Middle frontal gyrus (tissue), 1 donor: ENCODE measurements around the gene ANO8.

ENCODE experiments used
- DNase-seq: peaks from one replicate; pipeline ENCODE4 v3.0.0-alpha.2; 2015; ENCODE audit warnings: low spot score; ENCODE audit errors: extremely low spot score

Gene ANO8

DNA sequence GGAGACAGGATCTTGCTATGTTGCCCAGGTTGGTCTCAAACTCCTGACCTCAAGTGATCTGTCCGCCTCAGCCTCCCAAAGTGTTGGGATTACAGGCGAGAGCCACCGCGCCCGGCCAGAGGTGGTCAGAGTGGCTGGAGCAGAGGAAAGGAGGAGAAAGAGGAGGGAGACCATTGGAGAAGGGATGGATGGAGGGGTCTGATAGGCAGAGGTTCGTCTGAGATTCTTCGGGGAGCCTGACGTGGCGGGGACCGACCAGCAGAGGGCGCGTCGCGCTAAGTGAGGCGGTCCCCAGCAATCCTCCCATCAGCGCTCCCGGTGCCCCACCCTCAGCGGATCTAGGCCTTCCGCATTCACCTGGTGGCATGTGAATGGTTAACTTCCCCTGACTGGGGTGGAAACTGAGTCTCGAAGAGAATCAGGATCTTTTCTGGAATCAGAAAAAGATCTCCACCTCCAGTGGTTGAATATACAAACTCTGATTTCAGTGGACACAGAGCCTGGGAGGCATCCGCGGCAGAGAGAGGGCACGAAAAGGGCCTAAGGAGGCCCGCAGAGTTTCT, 11.5 kb upstream of the ANO8 start:
- peak; percentile 32 for DNase-seq

DNA sequence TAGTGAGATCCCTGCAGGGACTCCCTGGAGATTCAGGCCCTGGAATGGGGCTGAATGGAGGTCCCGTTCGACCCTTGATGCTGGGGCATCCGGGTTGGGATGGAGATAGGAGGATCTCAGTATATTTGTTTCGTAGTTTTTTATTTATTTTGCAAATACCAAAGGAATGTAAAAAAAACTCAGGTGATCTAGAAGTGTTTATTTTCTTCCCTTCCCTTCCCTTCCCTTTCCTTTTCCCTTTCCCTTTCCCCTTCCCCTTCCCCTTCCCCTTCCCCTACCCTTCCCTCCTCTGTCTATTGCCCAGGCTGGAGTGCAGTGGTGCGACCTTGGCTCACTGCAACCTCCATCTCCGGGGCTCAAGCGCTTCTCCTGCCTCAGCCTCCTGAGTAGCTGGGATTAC, 7.2 kb upstream of the ANO8 start:
- DNase-seq: no peak

DNA sequence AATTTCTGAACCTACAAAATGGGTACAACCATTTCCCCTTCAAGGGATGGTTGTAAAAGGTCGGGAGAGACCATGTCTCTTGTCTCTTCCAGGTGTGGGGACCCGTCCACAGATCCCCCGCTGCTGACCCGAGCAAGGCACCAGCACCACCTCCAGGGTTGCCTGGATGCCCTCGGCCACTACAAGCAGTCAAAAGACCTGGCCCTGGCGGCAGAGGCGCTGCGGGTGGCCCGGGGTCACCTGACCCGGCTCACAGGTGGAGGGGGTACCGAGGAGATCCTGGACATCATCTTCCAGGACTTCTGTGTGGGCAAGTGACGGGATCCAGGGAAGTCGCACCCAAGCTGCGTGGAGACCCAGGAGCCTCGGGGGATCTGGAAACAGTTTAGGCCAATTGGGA, 6.7 kb upstream of the ANO8 start:
- DNase-seq: no peak

DNA sequence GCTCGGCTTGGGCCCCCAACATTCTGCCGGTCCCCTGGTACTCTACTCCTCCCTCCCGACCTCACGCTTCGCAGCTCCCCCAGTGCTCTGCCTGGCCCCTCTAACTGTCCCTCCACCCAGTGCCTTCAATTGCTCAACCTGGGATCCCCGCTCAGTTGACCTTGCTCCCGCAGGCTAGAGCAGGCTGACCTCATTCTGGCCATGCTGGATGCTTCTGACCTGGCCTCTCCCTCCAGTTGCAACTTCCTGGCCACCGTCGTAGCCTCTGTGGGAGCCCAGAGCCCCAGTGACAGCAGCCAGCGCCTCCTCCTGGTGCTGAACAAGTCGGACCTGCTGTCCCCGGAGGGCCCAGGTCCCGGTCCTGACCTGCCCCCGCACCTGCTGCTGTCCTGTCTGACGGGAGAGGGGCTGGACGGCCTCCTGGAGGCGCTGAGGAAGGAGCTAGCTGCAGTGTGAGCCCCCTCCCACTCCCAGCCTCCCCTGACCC, 6.3 kb upstream of the ANO8 start:
- DNase-seq: no peak

DNA sequence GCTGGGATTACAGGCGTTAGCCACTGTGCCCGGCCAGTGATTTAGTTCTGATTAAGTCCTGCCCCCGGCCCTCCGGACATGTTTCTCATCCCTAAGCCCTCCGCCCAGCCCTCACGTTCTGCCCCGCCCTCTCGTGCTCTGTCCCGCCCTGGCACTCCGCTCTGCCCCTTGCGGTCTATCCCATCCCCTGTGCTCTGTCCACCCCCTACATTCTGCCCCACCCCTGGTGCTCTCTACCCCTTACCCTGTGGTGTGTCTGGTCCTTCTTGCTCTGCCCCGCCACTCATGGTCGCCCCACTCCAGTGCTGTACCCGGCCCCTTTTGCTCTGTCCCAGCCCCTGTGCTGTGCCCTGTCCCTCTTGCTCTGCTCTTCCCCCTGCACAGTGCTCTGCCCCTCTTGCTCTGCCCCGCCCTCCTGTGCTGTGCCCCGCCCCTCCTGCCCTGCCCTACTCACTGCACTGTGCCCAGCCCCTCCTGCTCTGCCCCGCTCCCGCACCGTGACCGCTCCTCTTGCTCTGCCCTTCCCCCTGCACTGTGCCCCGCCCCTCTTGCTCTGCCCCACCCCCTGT, 5.7 kb upstream of the ANO8 start:
- no peak for DNase-seq

DNA sequence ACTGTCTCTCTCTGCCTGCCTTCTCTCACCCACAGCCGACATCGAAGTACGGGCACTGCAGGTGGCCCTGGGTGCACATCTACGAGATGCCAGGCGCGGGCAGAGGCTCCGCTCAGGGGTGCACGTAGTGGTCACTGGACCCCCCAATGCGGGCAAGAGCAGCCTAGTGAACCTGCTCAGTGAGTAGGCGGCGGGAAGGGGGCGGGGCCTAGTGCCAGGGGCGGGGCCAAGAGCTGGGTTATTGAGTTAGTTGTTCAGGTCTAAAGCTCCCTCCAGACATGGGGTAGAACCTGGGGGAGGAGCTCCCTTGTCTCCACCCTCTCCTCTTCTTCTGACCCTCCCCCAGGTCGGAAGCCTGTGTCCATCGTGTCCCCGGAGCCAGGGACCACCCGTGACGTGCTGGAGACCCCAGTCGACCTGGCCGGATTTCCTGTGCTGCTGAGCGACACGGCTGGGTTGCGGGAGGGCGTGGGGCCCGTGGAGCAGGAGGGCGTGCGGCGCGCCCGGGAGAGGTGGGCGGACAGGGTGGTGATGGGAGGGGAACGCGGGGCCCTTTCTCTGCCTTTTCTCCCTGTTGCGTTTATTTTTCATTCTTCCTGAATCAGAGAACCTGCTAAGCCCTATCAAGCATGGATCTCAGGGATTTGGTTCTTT, 4.6 kb upstream of the ANO8 start:
- DNase-seq: no peak

DNA sequence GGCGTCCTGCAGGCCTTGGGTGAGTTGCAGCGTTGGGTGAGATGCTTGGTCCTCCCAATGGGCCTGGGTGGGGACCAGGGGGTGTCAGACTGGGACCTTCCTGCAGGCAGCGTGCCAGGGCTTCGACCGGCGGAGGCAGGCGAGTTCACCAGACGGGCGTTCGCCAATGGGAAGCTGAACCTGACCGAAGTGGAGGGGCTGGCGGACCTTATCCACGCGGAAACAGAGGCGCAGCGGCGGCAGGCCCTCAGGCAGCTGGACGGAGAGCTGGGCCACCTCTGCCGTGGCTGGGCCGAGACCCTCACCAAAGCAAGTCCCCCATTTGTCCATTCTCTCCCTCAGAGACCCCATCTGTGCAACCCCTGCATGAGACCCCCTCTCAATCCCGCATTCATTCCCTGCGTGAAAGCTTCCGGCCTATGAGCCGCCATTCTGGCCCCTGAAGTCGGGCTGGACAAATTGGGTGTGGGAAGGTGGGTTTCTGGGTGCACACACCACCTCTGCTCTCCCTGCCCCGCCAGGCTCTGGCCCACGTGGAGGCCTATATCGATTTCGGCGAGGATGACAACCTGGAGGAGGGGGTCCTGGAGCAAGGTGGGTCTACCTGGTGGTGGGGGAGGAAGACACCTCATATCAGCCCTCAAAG, 3.9 kb upstream of the ANO8 start:
- DNase-seq: no peak

DNA sequence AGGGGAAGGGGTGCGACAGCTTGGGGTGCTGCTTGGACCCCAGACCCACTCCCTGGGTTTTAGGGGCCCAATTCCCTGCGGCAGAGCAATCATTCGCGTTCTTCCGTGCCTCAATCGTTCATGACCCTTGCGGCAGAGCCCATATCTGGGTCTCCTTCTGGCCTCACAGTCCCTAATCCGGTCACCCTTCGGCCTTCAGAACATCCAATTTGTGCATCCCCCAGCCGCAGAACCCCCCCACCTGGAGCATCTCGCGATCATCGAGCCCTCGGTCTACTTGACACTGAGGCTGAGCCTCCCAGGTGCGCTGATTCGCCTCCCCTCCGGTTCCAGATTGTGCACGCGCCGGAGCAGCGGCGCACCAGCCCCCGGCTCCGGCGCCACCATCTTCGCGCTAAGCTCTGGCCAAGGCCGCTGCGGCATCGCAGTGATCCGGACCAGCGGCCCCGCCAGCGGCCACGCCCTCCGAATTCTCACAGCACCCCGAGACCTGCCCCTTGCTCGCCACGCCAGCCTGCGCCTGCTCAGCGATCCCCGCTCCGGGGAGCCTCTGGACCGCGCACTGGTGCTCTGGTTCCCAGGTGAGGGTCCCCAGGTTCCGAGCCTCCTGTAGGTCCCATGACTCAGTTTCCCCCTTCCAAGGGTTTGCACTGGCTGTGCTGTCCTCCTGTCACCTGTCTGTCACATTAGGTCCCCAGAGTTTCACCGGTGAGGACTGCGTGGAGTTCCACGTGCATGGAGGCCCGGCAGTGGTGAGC, 3.2 kb upstream of the ANO8 start:
- DNase-seq: no peak

DNA sequence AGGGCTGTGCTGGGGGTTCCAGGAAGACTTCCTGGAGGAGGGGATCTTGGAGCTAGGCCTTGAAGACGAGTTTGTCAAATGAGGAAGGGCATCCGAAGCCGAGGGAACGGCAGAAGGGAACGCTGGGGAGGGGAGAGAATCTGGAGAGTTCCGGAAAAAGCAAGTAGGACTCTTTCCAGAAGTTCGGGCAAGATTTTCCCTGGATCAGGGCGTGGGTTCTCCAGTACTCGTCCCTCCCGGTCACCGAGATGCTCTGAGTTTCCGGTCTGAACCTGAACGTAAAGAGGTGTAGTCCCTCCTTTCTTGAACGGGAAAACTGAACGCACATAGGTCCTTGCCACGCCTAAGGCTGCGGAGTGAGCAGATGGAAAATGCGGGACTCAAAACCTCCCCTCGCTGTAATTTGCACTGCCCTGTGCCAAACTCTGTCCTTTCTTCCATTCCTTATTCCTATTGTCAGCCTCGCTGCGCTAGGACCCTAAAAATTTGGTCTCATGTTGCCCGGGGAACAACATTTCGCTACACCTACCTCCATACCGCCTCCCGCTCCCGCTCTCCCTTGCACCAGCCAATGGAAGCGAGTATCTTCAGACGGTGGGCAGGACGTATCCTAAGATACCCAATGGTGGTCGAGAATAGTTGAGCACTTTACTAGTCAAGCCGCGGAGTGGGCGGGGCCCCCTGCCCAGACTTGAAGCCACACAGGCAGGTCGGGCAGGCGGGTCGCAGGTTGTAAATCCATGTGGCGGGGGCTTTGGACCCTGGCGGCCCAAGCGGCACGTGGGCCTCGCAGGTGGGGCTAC, 2.4 kb upstream of the ANO8 start, which contains the start of gene GTPBP3:
Gene GTPBP3, plus strand, starts transcription at position 682 of the 803 bp plus-strand sequence. Its CDS starts 59 bp downstream, at position 741.
- DNase-seq: peak; percentile 97

DNA sequence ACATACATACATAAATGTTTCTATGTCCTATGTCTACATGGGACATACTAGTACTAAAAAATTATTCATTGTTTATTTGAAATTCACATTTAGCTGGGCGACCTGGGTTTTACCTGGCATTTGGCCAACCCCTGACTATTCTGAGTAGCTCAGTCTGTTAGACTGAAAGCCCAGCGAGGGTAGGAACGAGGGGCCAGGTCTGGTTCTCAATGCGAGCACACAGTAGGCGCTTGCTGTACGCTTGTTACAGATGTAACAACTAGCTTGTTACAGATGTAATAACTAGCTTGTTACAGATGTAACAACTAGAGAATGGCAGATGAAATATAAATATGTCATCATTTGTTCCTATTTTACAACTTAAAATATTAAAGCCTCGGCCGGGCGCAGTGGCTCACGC, 920 bp upstream of the ANO8 start:
- DNase-seq: no peak

DNA sequence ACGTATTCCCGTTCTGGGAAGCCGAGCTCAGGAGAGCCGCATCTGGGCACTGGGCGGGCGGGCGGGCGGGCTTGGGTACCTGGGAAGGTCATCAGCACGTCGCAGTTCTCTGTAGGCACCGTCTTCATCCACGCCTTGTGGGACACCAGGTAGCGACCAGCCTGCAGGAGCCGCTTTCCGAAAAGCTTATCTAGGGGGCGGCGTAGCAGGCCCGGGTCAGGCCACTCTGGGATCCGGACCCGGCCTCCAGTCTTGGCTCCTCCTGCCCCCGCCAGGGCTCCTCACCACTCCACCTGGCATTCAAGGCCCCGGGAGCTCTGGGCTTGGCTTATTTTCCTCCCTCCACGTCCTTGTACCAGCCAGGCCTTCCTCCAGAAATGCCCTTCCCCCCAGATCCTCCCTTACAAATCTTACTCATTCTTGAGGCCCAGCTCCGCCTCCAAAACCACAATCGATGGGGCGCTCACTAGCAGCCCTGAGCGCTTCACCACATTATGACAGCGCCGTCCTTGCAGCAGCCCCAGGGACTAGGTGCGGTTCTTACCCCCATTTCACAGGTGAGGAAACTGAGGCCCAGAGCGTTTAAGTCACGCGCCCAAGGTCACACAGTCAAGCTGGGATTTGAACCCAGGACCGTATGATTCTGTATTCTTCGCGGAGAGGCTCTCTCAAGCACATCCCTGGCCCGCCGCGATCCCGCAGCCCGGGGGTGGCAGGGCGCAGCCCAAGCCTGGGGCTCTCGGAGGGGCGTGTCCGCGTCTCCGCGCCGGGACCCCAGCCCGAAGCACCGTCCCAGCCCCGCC, 843 bp downstream of the ANO8 start:
- DNase-seq: no peak

DNA sequence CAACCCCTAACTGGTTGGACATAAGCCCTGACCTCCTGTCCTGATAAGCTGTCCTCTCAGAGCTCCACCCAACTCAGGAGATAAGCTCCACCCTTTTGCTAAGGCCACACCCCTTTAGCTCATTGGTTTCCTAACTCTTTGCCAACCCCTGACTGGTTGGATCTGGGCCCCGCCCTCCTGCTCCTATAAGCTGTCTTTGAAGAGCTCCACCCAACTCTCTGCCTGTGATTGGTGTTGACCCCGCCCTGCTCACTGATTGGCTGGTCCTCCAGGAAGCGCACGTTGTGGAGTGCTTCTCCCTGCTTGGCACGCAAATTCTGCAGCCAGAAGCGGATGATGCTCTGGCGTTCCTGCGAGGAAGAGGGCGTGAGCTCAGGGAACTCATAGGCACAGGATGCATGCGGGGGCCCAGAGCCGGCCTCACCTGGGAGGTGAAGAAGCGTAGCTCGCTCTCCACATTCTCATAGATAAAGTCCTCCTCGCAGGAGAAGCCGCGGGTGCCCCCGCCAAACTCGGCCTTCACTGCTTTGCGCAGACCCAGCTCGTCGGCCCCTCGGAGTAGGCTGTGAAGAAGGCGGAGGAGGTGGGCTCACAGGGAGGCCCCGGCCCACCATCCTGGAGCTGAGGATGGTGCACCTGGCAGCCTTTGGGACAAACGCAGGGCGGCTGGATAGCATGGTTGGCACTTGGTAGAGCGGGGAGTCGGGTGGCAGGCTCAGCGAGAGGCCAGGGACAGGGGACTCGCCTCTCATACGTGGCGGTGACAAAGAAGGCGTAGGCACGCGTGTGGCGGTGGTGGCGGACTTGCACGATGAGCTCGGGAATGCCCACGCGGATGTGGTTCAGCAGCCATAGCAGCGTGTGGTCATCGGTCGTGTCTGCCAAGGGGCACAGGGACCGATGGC, 1.7 kb downstream of the ANO8 start:
- DNase-seq: no peak

DNA sequence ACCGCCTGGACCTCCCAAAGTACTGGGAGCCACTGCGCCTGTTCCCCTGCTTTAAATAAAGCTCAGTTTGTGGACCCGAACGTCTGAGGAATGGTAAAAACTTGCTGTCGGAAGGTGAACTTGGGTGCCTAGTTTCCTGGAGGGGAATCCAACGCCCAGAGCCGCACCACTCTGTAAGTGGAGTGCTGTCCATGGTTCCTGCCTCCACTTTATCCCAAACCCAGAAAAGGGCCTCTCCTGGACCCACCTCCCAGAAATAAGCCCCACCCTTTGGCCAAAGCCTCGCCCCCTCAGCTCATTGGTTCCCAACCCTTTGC, 2.3 kb downstream of the ANO8 start:
- DNase-seq: no peak

DNA sequence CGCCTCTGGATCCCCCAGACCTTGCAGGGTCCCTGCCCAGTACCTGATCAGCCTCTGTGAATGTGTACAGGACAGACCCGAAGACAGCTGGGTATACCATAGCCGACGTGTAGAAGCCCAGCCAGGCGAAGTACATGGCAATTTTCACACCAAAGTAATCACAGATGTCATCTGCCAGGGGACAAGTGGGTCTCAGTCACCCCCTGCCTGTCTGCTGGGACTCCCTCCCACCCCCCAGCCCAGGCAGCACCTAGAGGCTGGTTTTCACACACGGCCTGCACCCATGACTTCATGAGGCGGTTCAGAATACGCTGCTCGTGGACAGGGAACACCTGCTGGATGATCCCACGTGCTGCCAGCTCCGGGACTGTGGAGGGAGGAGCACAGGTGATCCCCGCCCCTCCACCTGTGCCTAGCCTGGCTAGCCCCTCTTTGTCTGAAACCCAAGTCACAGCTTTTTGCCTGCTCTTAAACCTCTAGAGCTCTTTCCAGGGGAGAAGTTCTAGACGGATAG, 3.6 kb downstream of the ANO8 start:
- no peak for DNase-seq

DNA sequence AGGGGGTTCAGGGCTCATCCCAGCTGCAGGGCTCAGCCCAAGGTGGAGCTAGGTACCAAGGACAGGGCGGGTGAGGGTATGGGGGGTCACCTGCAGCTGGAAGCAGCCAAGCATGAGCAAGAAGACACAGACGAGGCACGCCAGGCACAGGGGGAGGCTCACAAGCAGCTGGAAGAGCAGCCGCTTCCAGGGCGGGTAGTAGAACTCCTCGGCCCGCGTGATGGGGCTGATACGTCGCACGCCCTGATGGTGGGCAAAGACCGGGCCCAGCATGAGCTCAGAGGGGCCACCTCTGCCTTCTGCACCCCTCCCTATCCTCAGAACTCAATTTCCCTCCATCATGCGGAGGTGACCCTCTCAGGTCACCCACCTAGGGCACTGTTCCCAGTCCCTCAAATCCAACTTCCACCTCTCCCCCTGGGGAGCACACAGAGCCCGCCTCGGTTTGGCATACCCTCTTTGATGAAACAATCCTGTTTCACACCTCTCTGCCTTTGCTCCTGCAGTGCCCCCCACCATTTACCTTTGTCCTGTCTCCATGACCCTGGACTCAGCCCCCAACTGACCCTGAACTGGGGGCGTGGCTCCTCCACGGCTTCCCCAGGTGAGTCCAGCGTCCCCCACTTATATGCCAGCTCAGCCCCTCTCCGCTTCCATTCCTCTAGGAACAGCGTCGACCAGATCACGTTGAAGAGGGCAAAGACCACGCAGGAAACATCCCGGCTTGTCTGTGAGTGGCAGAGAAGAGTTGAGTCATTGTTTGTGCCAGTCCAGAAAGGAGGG, 4.2 kb downstream of the ANO8 start:
- DNase-seq: no peak

DNA sequence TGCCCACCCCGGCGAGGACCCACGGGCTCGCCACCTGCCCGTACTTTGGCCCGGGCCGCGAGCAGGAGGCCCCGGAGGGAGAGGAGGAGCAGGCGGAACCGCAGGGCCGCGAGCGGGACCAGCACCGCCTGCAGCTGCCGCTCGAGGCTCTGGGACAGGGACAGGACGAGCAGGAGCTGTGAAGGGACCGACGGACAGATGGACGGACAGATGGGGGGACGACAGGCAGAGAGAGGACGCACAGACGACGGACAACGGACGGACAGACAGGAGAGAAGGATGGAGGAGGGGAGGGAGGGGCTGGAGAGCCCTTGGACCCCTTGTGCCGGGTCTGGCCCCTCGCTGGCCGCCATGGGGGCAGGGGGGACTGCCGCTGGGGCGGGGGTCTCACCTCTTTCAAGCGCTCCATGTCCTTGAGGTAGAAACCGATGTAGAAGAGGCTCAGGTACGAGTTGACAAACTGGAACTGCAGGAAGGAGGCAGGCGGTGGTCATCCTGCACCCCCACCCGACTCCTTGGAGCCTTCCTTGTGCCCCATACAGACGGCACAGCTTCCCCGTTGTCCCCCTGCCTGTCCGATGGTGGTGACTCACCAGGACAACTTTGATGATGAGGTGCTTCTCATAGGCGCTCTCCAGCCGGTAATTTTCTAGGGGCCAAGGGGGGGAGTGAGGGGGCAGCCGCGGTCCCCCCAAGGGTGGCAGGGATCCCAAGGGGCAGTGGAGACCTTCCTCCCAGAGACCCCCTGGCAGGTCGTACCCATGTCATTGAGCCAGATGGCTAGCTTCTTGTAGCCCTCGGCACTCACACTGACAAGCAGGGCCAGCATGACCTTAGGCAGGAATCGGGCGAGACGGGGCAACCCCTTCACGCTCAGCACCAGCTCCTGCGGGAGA, 5.0 kb downstream of the ANO8 start:
- DNase-seq: no peak
